PFSK-1 (cell line): Measurements from ENCODE around the gene TMEM273.

Experiments used
- FOXP2 ChIP-seq: optimal IDR thresholded peaks from 2 replicates; pipeline ENCODE3; 2011; ENCODE audit warnings: borderline replicate concordance, control low read depth, inconsistent platforms; ENCODE audit not compliant: insufficient read depth; ENCODE audit errors: extremely low read length, extremely low read depth
- POLR2AphosphoS5 ChIP-seq: IDR thresholded peaks from 2 replicates; pipeline ENCODE4 v1.6.1; 2012; ENCODE audit warnings: low read depth, mild to moderate bottlenecking, control low read depth, low read length, moderate library complexity
- REST ChIP-seq, 2 experiments: IDR thresholded peaks; 2 replicates each; pipeline versions ENCODE4 v1.6.1 to v1.8.0; 2011 to 2012; ENCODE audit warnings: low read depth in 2 of 2, low read length in 2 of 2, control low read depth in 1 of 2, inconsistent platforms in 1 of 2, mild to moderate bottlenecking in 1 of 2, moderate library complexity in 1 of 2; ENCODE audit not compliant: insufficient read depth in 1 of 2
- SIN3A ChIP-seq: IDR thresholded peaks from 2 replicates; pipeline ENCODE4 v1.6.1; 2012; ENCODE audit warnings: mild to moderate bottlenecking, low read length, moderate library complexity, borderline replicate concordance; ENCODE audit not compliant: insufficient read depth
- TAF1 ChIP-seq: IDR thresholded peaks from 2 replicates; pipeline ENCODE4 v1.6.1; 2012; ENCODE audit warnings: low read length, control low read depth, borderline replicate concordance; ENCODE audit not compliant: insufficient read depth

TMEM273 gene

GRCh38 chr10:49217645-49218044 lies 29.5 kb upstream of the TMEM273 start:
- no peak for TF ChIP-seq REST (IDR thresholded peaks at IDR 0.05; ENCODE audit: insufficient read depth in 1 of 2, low read depth in 2 of 2, low read length in 2 of 2)
- no peak for TF ChIP-seq TAF1
- no peak for TF ChIP-seq FOXP2
- no peak for TF ChIP-seq POLR2AphosphoS5
- TF ChIP-seq SIN3A: no peak

- no peak for TF ChIP-seq TAF1
- TF ChIP-seq FOXP2: no peak
- no peak for TF ChIP-seq REST (IDR thresholded peaks at IDR 0.05; ENCODE audit: insufficient read depth in 1 of 2, low read depth in 2 of 2, low read length in 2 of 2)
- no peak for TF ChIP-seq SIN3A
- TF ChIP-seq POLR2AphosphoS5: no peak
These were observed 25.0 kb upstream of the TMEM273 start for GRCh38 chr10:49213211-49213610.

GRCh38 chr10:49212783-49213182 lies 24.6 kb upstream of the TMEM273 start:
- TF ChIP-seq REST (IDR thresholded peaks at IDR 0.05; ENCODE audit: insufficient read depth in 1 of 2, low read depth in 2 of 2, low read length in 2 of 2): no peak
- TF ChIP-seq TAF1: no peak
- no peak for TF ChIP-seq SIN3A

GRCh38 chr10:49212076-49212475 lies 23.9 kb upstream of the TMEM273 start:
- TF ChIP-seq FOXP2: no peak
- no peak for TF ChIP-seq TAF1
- TF ChIP-seq POLR2AphosphoS5: no peak
- no peak for TF ChIP-seq SIN3A
- no peak for TF ChIP-seq REST (IDR thresholded peaks at IDR 0.05; ENCODE audit: insufficient read depth in 1 of 2, low read depth in 2 of 2, low read length in 2 of 2)

- TF ChIP-seq REST (IDR thresholded peaks at IDR 0.05; ENCODE audit: insufficient read depth in 1 of 2, low read depth in 2 of 2, low read length in 2 of 2): no peak
These were observed 20.8 kb upstream of the TMEM273 start for GRCh38 chr10:49208996-49209395.
